IPS-NIHi11 (cell line): ENCODE data around the gene ZGPAT.
A peak's percentile ranks its signal among the peaks of the same experiment; 100 is the strongest.
"Not testable (repeated sequence)": the region's sequence is repeated elsewhere in the genome, so short reads cannot be mapped to it uniquely, and the experiment has no call there.

Experiments used
- DNase-seq: peaks from one replicate; pipeline ENCODE4 v3.0.0; 2012; ENCODE audit warnings: mixed read lengths, low spot score

ZGPAT gene, protein sequence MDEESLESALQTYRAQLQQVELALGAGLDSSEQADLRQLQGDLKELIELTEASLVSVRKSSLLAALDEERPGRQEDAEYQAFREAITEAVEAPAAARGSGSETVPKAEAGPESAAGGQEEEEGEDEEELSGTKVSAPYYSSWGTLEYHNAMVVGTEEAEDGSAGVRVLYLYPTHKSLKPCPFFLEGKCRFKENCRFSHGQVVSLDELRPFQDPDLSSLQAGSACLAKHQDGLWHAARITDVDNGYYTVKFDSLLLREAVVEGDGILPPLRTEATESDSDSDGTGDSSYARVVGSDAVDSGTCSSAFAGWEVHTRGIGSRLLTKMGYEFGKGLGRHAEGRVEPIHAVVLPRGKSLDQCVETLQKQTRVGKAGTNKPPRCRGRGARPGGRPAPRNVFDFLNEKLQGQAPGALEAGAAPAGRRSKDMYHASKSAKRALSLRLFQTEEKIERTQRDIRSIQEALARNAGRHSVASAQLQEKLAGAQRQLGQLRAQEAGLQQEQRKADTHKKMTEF

GRCh38 chr20:63707558-63708300 is at the start of gene ZGPAT, which contains the start of gene ARFRP1:
Gene ZGPAT, plus strand, starts transcription at chr20:63708039. Its CDS starts 542 bp downstream, at chr20:63708581.
Gene ARFRP1, minus strand, starts transcription at chr20:63707976. Its CDS starts 885 bp downstream, at chr20:63707091.
- peak; percentile 98 for DNase-seq

- DNase-seq: no peak
Observed at GRCh38 chr20:63658749-63659187, 49.1 kb upstream of the ZGPAT start.

DNA sequence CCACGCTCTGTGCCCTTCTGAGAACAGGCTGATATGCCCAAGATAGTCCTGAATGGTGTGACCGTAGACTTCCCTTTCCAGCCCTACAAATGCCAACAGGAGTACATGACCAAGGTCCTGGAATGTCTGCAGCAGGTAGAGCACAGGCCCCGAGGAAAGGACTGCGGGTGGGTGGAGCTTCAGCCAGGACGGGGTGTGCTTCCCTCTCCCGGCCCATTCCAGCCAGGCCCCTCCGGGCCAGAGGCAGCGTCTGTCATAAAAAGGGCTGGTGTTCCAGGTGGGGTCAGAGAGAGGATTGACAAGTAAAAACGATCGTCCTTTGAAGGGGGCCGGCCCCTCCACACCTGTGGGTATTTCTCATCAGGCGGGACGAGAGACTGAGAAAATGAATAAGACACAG is 48.5 kb upstream of the ZGPAT start:
- no peak for DNase-seq

DNA sequence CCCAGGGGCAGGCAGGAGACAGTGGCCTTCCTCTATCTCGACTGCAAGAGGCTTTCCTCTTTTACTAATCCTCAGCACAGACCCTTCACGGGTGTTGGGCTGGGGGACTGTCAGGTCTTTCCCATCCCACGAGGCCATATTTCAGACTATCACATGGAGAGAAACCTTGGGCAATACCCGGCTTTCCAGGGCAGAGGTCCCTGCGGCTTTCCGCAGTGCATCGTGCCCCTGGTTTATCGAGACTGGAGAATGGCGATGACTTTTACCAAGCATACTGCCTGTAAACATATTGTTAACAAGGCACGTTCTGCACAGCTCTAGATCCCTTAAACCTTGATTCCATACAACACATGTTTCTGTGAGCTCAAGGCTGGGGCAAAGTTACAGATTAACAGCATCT is 47.7 kb upstream of the ZGPAT start:
- DNase-seq: not testable (repeated sequence)

GRCh38 chr20:63660622-63661021 is 47.2 kb upstream of the ZGPAT start:
- DNase-seq: no peak

- DNase-seq: no peak
Observed at GRCh38 chr20:63661108-63661507, 46.7 kb upstream of the ZGPAT start.

- DNase-seq: no peak
Observed at GRCh38 chr20:63661959-63662812, 45.7 kb upstream of the ZGPAT start.

DNA sequence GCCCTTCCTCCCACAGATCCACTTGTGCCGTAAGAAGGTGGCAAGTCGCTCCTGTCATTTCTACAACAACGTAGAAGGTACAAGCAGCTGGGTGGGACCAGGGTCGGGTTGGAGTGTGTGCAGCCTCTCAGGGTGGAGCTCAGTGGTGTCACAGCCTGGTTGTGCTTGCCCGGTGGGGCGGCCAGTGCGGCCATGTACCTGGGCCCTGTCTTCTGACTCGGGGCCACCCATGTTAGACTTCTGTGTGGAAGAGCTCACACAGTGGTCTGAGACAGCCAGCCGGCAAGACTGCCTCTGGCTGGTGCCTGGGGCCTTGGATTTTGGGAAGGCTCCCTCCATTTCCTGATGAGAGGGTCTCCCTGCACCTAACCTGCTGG is 45.0 kb upstream of the ZGPAT start:
- DNase-seq: no peak

DNA sequence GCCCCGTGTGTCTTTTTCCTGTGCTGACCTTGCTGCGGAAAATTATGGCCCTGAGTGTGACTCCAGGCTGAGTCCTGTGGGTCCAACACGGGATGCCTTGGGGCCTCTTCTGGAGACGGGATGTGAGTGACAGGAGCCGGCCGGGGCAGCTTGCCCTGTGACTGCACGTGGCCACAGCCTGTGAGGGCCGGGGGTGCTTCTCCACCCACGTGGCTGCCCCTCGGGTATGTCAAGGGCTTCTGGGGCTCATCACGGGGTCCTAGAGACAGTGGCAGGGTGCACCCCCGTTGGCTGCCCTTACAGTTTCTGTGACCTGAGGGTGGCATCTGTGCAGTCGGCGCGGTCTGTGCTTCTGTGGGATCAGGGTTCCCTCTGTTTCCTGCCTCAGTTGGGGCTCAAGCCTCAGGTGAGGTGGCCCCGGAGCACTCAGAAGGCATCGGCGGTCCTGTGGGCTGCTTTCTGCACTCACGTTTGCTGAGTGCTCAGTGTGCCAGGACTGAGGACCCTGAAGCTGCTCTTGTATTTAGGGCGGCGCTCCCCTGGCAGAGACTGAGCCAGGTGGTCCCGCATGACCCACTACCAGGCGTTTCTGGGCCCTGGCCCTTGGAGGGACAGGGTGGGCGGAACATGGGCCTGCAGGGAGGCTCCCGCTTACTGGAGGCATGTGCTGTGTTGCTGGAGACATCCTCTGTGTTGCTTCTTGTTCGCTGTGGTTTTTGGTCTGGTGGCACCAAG is 44.3 kb upstream of the ZGPAT start:
- DNase-seq: no peak

DNA sequence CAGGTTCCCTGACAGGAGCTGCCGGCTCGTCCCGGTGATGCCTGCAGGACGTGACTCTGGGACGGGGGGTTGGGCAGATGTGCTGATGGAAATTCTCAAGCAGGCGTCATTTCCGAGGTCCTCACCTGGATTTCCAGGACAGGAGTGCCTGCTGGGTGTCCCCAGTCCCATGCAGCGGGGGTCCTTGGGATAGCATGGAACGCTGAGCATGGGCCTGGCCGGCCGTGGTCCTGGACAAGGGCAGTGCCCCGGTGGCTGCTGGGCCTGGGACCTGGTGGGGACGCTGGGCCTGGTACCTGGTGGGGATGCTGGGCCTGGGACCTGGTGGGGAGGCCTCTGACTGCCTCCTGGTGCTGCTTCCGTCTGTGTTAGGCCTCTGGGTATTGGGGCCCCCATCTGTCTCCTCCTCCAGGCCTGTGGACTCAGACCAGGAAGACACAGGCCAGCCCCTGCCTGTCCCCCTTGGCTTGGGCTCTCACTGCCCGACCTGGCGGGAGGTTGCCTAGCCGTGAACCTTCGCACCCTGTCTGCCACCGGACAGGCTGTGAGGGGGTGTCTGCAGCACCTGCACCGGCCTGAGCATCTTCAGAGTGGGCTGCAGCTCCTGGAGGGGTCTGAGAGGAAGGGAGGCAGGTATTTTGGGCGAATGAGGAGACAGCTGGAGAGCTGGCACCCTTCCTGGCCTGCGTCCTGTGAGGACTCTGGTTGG is 43.5 kb upstream of the ZGPAT start:
- DNase-seq: no peak

DNA sequence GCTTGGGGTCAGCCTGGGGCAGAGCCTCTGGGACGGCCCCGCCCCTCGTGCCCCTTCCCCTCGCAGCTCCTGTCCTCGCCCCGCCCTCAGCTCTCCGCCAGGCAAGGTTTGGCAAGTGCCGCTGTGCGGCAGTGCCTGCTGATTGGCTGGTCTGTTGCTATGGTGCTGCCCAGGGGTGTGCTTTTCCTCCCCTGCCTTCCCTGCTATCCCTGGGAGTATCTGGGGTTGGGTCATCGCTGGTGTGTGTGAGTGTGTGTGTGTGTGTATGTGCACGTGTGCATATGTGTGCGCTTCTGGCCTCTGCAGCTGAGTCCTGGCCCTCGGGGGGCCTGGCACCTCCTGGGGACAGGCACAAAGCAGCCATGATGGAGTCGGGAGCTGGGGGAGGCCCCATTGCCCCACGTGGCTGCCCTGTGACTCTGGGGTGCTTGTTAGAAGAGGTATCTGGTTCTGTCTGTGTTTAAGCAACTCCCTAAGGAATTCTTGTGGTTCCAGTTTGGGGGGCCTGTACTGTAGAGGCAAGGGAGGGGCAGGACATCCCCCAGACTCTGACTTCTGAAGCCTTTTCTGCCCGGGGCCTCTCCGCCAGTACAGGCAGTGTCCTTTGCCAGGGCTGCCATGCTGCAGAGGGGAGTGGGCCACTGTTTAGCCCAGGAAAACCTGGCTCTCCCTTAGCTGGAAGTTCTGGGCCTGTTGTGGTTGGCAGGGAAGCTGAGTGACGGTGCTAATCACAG is 42.8 kb upstream of the ZGPAT start:
- DNase-seq: peak; percentile 66

DNA sequence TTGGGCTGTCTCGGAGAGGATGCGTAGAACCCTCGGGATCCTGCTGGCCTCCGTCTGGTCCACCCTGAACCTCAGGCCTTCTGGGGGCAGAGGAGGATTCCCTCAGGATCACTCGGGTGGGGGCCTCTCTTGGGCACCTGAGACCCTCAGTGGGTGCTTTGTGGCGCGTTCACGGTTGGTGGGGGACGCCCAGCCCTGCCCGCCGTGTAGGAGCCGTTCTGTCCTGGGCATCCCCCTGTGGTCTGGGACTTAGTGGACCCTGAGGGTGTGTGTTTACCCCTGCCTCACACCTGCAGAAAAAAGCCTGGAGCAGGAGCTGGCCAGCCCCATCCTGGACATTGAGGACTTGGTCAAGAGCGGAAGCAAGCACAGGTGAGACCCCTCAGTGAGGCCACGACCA is 42.1 kb upstream of the ZGPAT start:
- DNase-seq: no peak

DNA sequence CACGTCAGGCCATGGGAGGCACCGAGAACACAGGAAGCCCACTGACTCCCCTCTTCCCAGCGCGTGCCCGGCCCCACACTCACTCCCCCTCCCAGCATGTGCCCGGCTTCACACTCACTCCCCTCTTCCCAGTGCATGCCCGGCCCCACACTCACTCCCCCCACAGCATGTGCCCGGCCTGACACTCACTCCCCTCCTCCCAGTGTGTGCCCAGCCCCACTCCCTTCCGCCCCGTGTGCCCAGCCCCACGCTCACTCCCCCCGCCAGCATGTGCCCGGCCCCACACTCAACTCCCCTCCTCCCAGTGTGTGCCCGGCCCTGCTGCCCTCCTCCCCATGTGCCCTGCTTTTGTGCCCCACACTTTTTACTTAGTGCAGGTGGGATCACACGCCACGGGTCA is 40.0 kb upstream of the ZGPAT start:
- DNase-seq: no peak

GRCh38 chr20:63668351-63668750 is 39.5 kb upstream of the ZGPAT start:
- DNase-seq: no peak

DNA sequence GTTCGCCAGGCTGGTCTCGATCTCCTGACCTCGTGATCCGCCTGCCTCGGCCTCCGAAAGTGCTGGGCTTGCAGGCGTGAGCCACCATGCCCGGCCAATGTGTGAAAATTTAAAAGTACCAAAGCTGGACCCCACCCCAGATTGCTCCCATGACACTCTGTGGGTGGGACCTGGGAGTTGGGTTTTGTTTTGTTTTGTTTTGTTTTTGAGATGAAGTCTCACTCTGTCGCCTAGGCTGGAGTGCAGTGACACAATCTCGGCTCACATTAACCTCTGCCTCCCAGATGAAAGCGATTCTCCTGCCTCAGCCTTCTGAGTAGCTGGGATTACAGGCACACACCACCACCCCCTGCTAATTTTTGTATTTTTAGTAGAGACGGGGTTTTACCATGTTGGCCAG is 36.1 kb upstream of the ZGPAT start:
- not testable (repeated sequence) for DNase-seq

DNA sequence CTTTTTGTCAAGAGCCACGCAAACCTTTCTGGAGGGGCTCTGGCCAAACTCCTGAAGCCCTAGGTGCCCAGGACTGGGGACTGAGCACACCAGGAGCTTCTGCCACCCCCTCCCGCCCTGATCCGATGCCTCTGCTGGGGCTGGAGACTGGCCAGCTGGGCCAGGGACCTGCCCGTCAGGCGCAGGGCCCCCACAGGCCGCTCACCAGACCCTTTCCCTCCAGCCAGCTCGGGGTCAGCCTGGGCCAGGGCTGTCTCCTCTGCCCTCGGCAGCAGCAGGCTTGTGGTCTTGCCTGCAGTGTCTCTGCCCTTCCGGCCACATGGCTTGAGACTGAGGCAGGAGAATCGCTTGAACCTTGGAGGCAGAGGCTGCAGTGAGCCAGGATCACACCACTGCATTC is 35.2 kb upstream of the ZGPAT start:
- DNase-seq: no peak

DNA sequence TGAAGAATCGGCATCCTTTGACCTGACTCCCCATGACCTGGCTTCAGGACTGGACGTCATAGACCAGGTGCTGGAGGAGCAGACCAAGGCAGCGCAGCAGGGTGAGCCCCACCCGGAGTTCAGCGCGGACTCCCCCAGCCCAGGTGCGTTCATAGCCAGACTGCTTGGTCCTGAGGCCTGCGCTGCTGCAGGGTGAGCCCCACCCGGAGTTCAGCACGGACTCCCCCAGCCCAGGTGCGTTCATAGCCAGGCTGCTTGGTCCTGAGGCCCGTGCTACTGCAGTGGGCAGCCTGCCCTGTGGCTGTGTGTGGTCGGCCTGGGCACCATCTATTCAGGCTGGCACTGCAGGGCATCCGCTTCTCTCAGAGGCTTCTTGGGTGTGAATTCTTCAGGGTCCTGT is 33.9 kb upstream of the ZGPAT start:
- DNase-seq: no peak

- DNase-seq: no peak
Observed at GRCh38 chr20:63675681-63676368, 32.0 kb upstream of the ZGPAT start.

DNA sequence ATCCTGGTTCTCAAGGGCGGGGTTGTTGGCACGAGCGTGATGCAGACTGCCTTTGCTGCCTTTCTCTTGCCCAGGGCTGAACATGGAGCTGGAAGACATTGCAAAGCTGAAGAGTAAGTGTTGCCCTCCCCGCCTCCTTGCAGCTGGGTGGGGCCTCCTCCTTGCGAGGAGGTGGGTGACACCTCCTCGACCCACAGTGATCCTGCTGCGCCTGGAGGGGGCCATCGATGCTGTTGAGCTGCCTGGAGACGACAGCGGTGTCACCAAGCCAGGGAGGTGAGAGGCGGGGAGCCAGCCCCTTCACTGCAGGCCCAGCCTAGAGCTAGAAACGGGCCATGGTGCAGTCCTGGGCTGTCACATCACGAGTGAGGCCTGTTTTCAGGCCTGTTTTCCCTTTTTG is 29.8 kb upstream of the ZGPAT start:
- no peak for DNase-seq
